ENCODE measurements around the gene ABCA13.

ABCA13 gene

GRCh38 chr7:48355346-48355745, 184.1 kb downstream of the ABCA13 start:
- H3K4me1 ChIP-seq (ENCODE audit: control insufficient read depth, insufficient read depth, low read length), result no peaks in the 10 kb centered on the region
- WGBS (ENCODE audit: insufficient coverage, insufficient read length), result no CpG with 5 or more reads among the region's 3 CpGs
- H3K27ac ChIP-seq (ENCODE audit: low read length), result no peak overlapping the region
- no peaks in the 10 kb centered on the region for H3K36me3 ChIP-seq (ENCODE audit: control insufficient read depth, insufficient read depth, low read length)
- no peaks in the 10 kb centered on the region for H3K9me3 ChIP-seq (ENCODE audit: control insufficient read depth, insufficient read depth, low read length)
- H3K27me3 ChIP-seq (ENCODE audit: control insufficient read depth, insufficient read depth, low read length), result no peaks in the 10 kb centered on the region
- H3K4me3 ChIP-seq (ENCODE audit: low read length), result no peak overlapping the region
- DNase-seq (ENCODE audit: low read depth, low spot score), result no peak

GRCh38 chr7:48360574-48360973, 189.3 kb downstream of the ABCA13 start:
- no CpG with 5 or more reads among the region's 6 CpGs for WGBS (ENCODE audit: insufficient coverage, insufficient read length)
- no peak overlapping the region for H3K4me3 ChIP-seq (ENCODE audit: low read length)
- H3K36me3 ChIP-seq (ENCODE audit: control insufficient read depth, insufficient read depth, low read length), result no peaks in the 10 kb centered on the region
- DNase-seq (ENCODE audit: low read depth, low spot score), result no peak
- H3K27me3 ChIP-seq (ENCODE audit: control insufficient read depth, insufficient read depth, low read length), result no peaks in the 10 kb centered on the region
- no peak overlapping the region for H3K27ac ChIP-seq (ENCODE audit: low read length)
- H3K9me3 ChIP-seq (ENCODE audit: control insufficient read depth, insufficient read depth, low read length), result no peaks in the 10 kb centered on the region
- H3K4me1 ChIP-seq (ENCODE audit: control insufficient read depth, insufficient read depth, low read length), result no peaks in the 10 kb centered on the region

DNA sequence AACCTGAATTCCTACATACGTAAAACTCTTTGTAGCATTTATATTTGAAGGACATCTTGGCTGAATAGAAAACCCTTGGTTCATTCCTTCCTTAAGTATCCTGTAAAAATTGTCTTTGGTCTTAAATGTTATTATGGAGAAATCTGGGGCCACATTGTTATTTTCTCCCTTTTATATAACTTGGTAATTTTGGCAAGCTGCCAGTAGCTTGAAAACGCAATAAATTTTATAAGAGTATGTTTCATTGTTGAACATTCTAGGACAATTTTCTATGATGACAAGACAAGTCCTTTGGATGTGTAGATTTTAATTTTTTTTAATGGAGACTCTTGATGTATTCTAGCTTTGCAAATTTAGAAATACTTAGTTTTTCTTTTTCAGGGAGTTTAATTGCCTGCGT, 191.9 kb downstream of the ABCA13 start:
- Histone ChIP-seq H3K9me3 (ENCODE audit: control insufficient read depth, insufficient read depth, low read length) (no peaks in the 10 kb centered on the region), H3K4me3 (ENCODE audit: low read length) (no peak overlapping the region), H3K27ac (ENCODE audit: low read length) (no peak overlapping the region), H3K4me1 (ENCODE audit: control insufficient read depth, insufficient read depth, low read length) (no peaks in the 10 kb centered on the region), H3K36me3 (ENCODE audit: control insufficient read depth, insufficient read depth, low read length) (no peaks in the 10 kb centered on the region), H3K27me3 (ENCODE audit: control insufficient read depth, insufficient read depth, low read length) (no peaks in the 10 kb centered on the region)
- DNase-seq (ENCODE audit: low read depth, low spot score), result no peak
- no CpG with 5 or more reads among the region's 3 CpGs for WGBS (ENCODE audit: insufficient coverage, insufficient read length)

DNA sequence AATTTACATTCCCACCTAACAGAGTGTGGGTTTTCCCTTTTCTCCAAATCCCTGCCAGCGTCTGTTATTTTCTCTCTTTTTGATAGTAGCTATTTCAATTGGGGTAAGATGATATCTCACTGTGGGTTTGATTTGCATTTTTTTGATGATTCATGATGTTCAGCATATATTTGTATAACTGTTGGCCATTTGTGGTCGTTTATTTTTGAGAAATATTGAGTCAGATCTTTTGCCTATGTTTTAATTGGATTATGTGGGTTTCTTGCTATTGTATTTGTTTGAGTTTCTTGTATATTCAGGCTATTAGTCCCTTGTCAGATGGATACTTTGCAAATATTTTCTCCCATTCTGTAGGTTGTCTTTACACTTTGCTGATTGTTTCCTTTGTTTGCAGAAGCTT, 193.8 kb downstream of the ABCA13 start:
- no peak for DNase-seq (ENCODE audit: low read depth, low spot score)
- Histone ChIP-seq H3K36me3 (ENCODE audit: control insufficient read depth, insufficient read depth, low read length) (no peaks in the 10 kb centered on the region), H3K4me1 (ENCODE audit: control insufficient read depth, insufficient read depth, low read length) (no peaks in the 10 kb centered on the region), H3K27ac (ENCODE audit: low read length) (no peak overlapping the region), H3K9me3 (ENCODE audit: control insufficient read depth, insufficient read depth, low read length) (no peaks in the 10 kb centered on the region), H3K4me3 (ENCODE audit: low read length) (no peak overlapping the region), H3K27me3 (ENCODE audit: control insufficient read depth, insufficient read depth, low read length) (no peaks in the 10 kb centered on the region)
- 100% methylated on average over 1 of the region's 2 CpGs for WGBS (ENCODE audit: insufficient coverage, insufficient read length)

GRCh38 chr7:48366096-48366495, 194.8 kb downstream of the ABCA13 start:
- no peak for DNase-seq (ENCODE audit: low read depth, low spot score)
- Histone ChIP-seq H3K4me3 (ENCODE audit: low read length) (no peak overlapping the region), H3K36me3 (ENCODE audit: control insufficient read depth, insufficient read depth, low read length) (no peaks in the 10 kb centered on the region), H3K4me1 (ENCODE audit: control insufficient read depth, insufficient read depth, low read length) (no peaks in the 10 kb centered on the region), H3K27ac (ENCODE audit: low read length) (no peak overlapping the region), H3K27me3 (ENCODE audit: control insufficient read depth, insufficient read depth, low read length) (no peaks in the 10 kb centered on the region), H3K9me3 (ENCODE audit: control insufficient read depth, insufficient read depth, low read length) (no peaks in the 10 kb centered on the region)
- WGBS (ENCODE audit: insufficient coverage, insufficient read length), result no CpG with 5 or more reads among the region's 4 CpGs

DNA sequence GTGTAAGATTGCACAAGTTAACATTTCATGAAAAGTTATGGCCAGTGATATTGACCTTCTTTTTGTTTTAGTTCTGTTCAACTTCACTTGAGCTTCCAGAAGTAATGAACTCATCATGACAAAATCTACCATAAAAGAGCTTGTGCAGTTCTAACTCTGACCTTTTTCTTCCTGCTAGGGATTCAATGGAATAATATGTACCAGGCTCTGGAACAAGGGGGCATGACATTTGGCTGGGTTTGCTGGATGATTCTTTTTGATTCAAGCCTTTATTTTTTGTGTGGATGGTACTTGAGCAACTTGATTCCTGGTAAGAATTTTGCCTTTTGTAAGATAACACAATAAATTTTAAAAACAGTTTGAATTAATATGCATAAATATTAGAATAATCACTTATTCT, 205.0 kb downstream of the ABCA13 start:
- Histone ChIP-seq H3K4me3 (ENCODE audit: low read length) (no peak overlapping the region), H3K9me3 (ENCODE audit: control insufficient read depth, insufficient read depth, low read length) (no peaks in the 10 kb centered on the region), H3K27me3 (ENCODE audit: control insufficient read depth, insufficient read depth, low read length) (no peaks in the 10 kb centered on the region), H3K36me3 (ENCODE audit: control insufficient read depth, insufficient read depth, low read length) (no peaks in the 10 kb centered on the region), H3K4me1 (ENCODE audit: control insufficient read depth, insufficient read depth, low read length) (no peaks in the 10 kb centered on the region), H3K27ac (ENCODE audit: low read length) (no peak overlapping the region)
- no peak for DNase-seq (ENCODE audit: low read depth, low spot score)

GRCh38 chr7:48380921-48381320, 209.7 kb downstream of the ABCA13 start:
- no CpG with 5 or more reads among the region's 1 CpG for WGBS (ENCODE audit: insufficient coverage, insufficient read length)
- DNase-seq (ENCODE audit: low read depth, low spot score), result no peak
- Histone ChIP-seq H3K4me3 (ENCODE audit: low read length) (no peak overlapping the region), H3K27me3 (ENCODE audit: control insufficient read depth, insufficient read depth, low read length) (no peaks in the 10 kb centered on the region), H3K4me1 (ENCODE audit: control insufficient read depth, insufficient read depth, low read length) (no peaks in the 10 kb centered on the region), H3K27ac (ENCODE audit: low read length) (no peak overlapping the region), H3K9me3 (ENCODE audit: control insufficient read depth, insufficient read depth, low read length) (no peaks in the 10 kb centered on the region), H3K36me3 (ENCODE audit: control insufficient read depth, insufficient read depth, low read length) (no peaks in the 10 kb centered on the region)

GRCh38 chr7:48381571-48381970, 210.3 kb downstream of the ABCA13 start:
- WGBS (ENCODE audit: insufficient coverage, insufficient read length), result no CpG with 5 or more reads among the region's 8 CpGs
- H3K27ac ChIP-seq (ENCODE audit: low read length), result no peak overlapping the region
- DNase-seq (ENCODE audit: low read depth, low spot score), result no peak
- H3K27me3 ChIP-seq (ENCODE audit: control insufficient read depth, insufficient read depth, low read length), result no peaks in the 10 kb centered on the region
- H3K9me3 ChIP-seq (ENCODE audit: control insufficient read depth, insufficient read depth, low read length), result no peaks in the 10 kb centered on the region
- no peaks in the 10 kb centered on the region for H3K4me1 ChIP-seq (ENCODE audit: control insufficient read depth, insufficient read depth, low read length)
- no peak overlapping the region for H3K4me3 ChIP-seq (ENCODE audit: low read length)
- no peaks in the 10 kb centered on the region for H3K36me3 ChIP-seq (ENCODE audit: control insufficient read depth, insufficient read depth, low read length)

GRCh38 chr7:48384180-48384752, 213.0 kb downstream of the ABCA13 start:
- Histone ChIP-seq H3K4me3 (ENCODE audit: low read length) (no peak overlapping the region), H3K27me3 (ENCODE audit: control insufficient read depth, insufficient read depth, low read length) (no peaks in the 10 kb centered on the region), H3K9me3 (ENCODE audit: control insufficient read depth, insufficient read depth, low read length) (no peaks in the 10 kb centered on the region), H3K4me1 (ENCODE audit: control insufficient read depth, insufficient read depth, low read length) (no peaks in the 10 kb centered on the region), H3K36me3 (ENCODE audit: control insufficient read depth, insufficient read depth, low read length) (no peaks in the 10 kb centered on the region), H3K27ac (ENCODE audit: low read length) (no peak overlapping the region)
- no CpG with 5 or more reads among the region's 6 CpGs for WGBS (ENCODE audit: insufficient coverage, insufficient read length)
- no peak for DNase-seq (ENCODE audit: low read depth, low spot score)

GRCh38 chr7:48387932-48388331, 216.7 kb downstream of the ABCA13 start:
- Histone ChIP-seq H3K27ac (ENCODE audit: low read length) (no peak overlapping the region), H3K4me3 (ENCODE audit: low read length) (no peak overlapping the region), H3K27me3 (ENCODE audit: control insufficient read depth, insufficient read depth, low read length) (no peaks in the 10 kb centered on the region), H3K36me3 (ENCODE audit: control insufficient read depth, insufficient read depth, low read length) (no peaks in the 10 kb centered on the region), H3K4me1 (ENCODE audit: control insufficient read depth, insufficient read depth, low read length) (no peaks in the 10 kb centered on the region), H3K9me3 (ENCODE audit: control insufficient read depth, insufficient read depth, low read length) (no peaks in the 10 kb centered on the region)
- no CpG with 5 or more reads among the region's 2 CpGs for WGBS (ENCODE audit: insufficient coverage, insufficient read length)
- DNase-seq (ENCODE audit: low read depth, low spot score), result no peak

DNA sequence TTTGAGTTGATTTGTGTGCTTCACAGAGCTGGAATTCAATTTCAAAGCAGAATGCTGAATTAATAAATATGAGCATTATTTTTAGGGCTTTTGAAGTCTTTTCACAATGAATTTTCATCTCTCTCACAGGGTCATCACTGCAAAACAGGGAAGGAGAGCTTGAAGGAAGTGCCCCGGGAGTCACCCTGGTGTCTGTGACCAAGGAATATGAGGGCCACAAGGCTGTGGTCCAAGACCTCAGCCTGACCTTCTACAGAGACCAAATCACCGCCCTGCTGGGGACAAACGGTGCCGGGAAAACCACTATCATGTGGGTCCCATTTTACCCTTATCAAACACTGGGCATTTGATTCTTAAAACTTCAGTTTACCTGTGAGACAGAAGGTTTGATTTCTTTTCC, 217.7 kb downstream of the ABCA13 start:
- H3K27me3 ChIP-seq (ENCODE audit: control insufficient read depth, insufficient read depth, low read length), result no peaks in the 10 kb centered on the region
- no CpG with 5 or more reads among the region's 4 CpGs for WGBS (ENCODE audit: insufficient coverage, insufficient read length)
- no peaks in the 10 kb centered on the region for H3K9me3 ChIP-seq (ENCODE audit: control insufficient read depth, insufficient read depth, low read length)
- no peak for DNase-seq (ENCODE audit: low read depth, low spot score)
- H3K27ac ChIP-seq (ENCODE audit: low read length), result no peak overlapping the region
- no peaks in the 10 kb centered on the region for H3K4me1 ChIP-seq (ENCODE audit: control insufficient read depth, insufficient read depth, low read length)
- H3K36me3 ChIP-seq (ENCODE audit: control insufficient read depth, insufficient read depth, low read length), result no peaks in the 10 kb centered on the region
- no peak overlapping the region for H3K4me3 ChIP-seq (ENCODE audit: low read length)
